Nephron progenitor cell (in vitro differentiated cells): ENCODE results near the gene TERT.
A peak's percentile ranks its signal among the peaks of the same experiment; 100 is the strongest.
"Not testable (repeated sequence)": the region's sequence is repeated elsewhere in the genome, so short reads cannot be mapped to it uniquely, and the experiment has no call there.

ENCODE experiments used
- DNase-seq: peaks from one replicate; pipeline ENCODE4 v3.0.0; 2021
- H3K27ac Mint-ChIP-seq: 2 replicates; pipeline ENCODE4 v1.8.0; 2021; ENCODE audit warnings: mild to moderate bottlenecking, moderate library complexity, mixed read lengths
- H3K27me3 Mint-ChIP-seq: 2 replicates; pipeline ENCODE4 v1.8.0; 2021; ENCODE audit warnings: mild to moderate bottlenecking, low read depth, mixed read lengths; ENCODE audit not compliant: poor library complexity
- H3K36me3 Mint-ChIP-seq: 2 replicates; pipeline ENCODE4 v1.8.0; 2021; ENCODE audit warnings: low read depth, mixed read lengths
- H3K4me1 Mint-ChIP-seq: 2 replicates; pipeline ENCODE4 v1.8.0; 2021; ENCODE audit warnings: mixed read lengths
- H3K4me3 Mint-ChIP-seq: 2 replicates; pipeline ENCODE4 v1.8.0; 2021; ENCODE audit warnings: mild to moderate bottlenecking, moderate library complexity, mixed read lengths
- H3K9me3 Mint-ChIP-seq: 2 replicates; pipeline ENCODE4 v1.8.0; 2021; ENCODE audit warnings: mild to moderate bottlenecking, moderate library complexity, mixed read lengths
- TF ChIP-seq, protein P1 (sequence below): fragments of 200-600 bp; sonication (generic); IDR thresholded peaks from 2 replicates; pipeline ENCODE4 v1.5.0; 2021; ENCODE audit warnings: antibody characterized with exemption

Gene TERT

DNA sequence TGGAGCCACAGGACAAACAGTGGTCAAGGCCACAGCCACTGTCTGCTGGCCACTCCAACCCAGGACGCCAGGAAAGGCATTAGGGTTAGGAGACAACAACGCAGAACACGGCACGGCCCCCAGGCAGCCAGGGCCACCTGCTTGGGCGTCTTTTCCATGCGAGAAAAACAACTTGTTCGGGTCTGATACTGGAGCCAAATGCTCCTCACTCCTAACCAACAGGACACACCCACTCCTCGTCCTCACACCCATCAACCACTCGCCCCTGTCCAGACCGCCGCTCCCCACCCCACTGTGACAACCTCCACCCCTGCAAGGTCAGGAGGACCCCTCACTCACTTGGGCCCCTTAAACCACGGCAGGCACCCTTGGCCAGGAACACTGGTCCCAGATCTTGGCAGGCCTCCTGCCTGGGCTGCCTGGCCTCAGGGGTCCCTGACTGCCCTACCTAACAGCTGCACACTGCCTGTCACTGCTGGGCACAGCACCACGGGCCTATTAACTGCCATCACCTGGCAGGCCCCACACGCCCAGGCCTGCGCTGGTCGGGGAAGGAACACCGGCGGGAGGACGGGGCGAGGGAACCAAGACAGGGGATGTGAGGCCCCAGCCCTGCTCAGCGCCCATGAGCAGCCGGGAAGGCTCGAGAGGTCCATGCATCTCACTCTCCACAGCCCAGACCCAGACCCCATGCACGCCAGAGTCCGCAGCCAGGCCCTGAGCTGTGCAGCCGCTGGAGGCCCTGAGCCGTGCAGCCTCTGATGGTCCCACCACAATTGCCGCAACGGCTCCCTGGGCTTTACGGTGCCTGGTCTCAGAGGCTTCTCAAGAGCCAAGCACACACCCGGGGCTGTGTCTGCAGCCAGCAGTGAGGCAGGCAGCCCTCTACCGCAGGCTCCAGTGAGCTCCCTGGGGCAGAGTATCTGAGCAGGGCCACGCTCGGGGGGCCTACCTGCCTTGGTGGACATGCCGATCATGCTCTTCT, 36.3 kb upstream of the TERT start:
- DNase-seq, result no peak
- no peak overlapping the region for H3K4me3 Mint-ChIP-seq
- peaks cover 73% of the 10 kb centered on the region for H3K36me3 Mint-ChIP-seq
- TF ChIP-seq, protein P1, sequence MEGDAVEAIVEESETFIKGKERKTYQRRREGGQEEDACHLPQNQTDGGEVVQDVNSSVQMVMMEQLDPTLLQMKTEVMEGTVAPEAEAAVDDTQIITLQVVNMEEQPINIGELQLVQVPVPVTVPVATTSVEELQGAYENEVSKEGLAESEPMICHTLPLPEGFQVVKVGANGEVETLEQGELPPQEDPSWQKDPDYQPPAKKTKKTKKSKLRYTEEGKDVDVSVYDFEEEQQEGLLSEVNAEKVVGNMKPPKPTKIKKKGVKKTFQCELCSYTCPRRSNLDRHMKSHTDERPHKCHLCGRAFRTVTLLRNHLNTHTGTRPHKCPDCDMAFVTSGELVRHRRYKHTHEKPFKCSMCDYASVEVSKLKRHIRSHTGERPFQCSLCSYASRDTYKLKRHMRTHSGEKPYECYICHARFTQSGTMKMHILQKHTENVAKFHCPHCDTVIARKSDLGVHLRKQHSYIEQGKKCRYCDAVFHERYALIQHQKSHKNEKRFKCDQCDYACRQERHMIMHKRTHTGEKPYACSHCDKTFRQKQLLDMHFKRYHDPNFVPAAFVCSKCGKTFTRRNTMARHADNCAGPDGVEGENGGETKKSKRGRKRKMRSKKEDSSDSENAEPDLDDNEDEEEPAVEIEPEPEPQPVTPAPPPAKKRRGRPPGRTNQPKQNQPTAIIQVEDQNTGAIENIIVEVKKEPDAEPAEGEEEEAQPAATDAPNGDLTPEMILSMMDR, result no peak
- peaks cover 24% of the 10 kb centered on the region for H3K9me3 Mint-ChIP-seq
- no peak overlapping the region for H3K27ac Mint-ChIP-seq
- peaks cover 24% of the 10 kb centered on the region for H3K4me1 Mint-ChIP-seq
- H3K27me3 Mint-ChIP-seq, result peaks cover 12% of the 10 kb centered on the region

DNA sequence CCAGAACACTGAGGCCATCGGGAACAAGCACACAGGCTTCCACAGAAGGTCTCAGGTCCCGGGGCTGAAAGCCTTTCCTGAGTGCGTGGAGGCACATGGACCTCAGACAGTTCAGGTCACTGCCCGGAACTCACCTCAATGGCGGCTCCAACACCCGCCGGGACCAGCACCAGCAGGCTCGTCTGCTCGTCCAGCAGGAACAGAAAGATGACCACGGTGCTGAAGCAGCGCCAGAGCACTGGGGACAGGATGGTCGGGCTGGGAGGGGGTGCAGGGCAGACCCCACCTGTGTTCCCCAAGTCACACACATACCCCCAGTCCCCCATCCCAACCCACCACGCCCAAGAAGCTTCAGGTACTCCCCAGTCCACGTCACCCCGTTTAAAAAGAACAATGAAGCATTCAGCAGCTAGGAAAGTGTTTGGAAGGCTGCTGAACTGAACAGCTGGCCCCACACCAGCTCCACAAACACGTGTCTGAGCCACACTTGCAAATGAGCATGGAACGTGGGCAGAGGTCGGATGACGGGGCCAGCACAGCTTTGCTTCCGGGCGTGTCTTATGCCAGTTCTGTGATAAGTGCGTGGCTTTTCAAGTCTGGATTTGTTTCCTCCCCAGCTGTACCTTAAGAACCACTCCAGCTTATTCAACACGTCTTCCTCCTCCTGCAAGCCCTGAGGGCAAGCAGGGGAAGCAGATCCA, 35.4 kb upstream of the TERT start:
- Mint-ChIP-seq H3K4me3 (no peak overlapping the region), H3K27ac (no peak overlapping the region), H3K36me3 (peaks cover 79% of the 10 kb centered on the region), H3K27me3 (peaks cover 12% of the 10 kb centered on the region), H3K9me3 (peaks cover 25% of the 10 kb centered on the region), H3K4me1 (peaks cover 28% of the 10 kb centered on the region)
- TF ChIP-seq, protein P1, result no peak
- DNase-seq, result no peak

DNA sequence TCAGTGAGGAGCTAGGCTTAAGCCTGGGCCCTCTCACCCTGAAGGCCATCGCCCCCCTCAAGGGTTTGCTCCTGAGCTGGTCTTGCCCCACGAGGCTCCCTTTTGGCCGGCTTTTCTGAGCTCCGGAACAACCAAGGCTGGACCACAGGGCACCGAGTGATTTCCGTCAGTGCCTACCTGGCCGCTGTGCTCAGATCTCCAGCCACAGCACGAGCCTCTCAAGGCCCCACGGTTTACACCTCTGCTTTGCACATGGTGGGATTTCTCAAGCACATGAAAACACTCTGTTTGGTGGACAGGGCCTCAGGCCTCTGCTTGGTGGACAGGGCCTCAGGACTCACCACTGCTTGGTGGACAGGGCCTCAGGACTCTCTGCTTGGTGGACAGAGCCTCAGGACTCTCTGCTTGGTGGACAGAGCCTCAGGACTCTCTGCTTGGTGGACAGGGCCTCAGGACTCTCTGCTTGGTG, 34.3 kb upstream of the TERT start:
- H3K36me3 Mint-ChIP-seq, result peaks cover 73% of the 10 kb centered on the region
- H3K4me3 Mint-ChIP-seq, result no peak overlapping the region
- H3K27ac Mint-ChIP-seq, result no peak overlapping the region
- no peak for DNase-seq
- H3K9me3 Mint-ChIP-seq, result peaks cover 25% of the 10 kb centered on the region
- TF ChIP-seq, protein P1, result no peak
- H3K4me1 Mint-ChIP-seq, result peaks cover 28% of the 10 kb centered on the region
- peaks cover 12% of the 10 kb centered on the region for H3K27me3 Mint-ChIP-seq

DNA sequence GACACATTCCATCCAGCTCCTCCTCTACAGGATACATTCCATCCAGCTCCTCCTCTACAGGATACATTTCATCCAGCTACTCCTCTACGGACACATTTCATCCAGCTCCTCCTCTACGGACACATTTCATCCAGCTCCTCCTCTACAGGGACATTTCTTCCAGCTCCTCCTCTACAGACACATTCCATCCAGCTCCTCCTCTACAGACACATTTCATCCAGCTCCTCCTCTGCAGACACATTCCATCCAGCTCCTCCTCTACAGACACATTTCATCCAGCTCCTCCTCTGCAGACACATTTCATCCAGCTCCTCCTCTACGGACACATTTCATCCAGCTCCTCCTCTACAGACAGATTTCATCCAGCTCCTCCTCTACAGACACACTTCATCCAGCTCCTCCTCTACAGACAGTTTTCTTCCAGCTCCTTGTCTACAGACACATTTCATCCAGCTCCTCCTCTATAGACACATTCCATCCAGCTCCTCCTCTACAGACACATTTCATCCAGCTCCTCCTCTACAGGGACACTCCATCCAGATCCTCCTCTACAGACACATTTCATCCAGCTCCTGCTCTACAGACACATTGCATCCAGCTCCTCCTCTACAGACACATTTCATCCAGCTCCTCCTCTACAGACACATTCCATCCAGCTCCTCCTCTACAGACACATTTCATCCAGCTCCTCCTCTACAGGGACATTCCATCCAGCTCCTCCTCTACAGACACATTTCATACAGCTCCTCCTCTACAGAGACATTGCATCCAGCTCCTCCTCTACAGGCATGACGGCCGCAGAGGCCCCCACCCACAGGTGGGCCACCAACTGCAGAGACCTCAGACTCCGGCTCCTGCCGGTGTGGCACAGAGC, 33.6 kb upstream of the TERT start:
- H3K36me3 Mint-ChIP-seq, result peaks cover 66% of the 10 kb centered on the region
- not testable (repeated sequence) for H3K4me3 Mint-ChIP-seq, DNase-seq
- peaks cover 12% of the 10 kb centered on the region for H3K27me3 Mint-ChIP-seq
- peaks cover 28% of the 10 kb centered on the region for H3K4me1 Mint-ChIP-seq
- peaks cover 25% of the 10 kb centered on the region for H3K9me3 Mint-ChIP-seq
- H3K27ac Mint-ChIP-seq, result peak overlapping the region; percentile 53

DNA sequence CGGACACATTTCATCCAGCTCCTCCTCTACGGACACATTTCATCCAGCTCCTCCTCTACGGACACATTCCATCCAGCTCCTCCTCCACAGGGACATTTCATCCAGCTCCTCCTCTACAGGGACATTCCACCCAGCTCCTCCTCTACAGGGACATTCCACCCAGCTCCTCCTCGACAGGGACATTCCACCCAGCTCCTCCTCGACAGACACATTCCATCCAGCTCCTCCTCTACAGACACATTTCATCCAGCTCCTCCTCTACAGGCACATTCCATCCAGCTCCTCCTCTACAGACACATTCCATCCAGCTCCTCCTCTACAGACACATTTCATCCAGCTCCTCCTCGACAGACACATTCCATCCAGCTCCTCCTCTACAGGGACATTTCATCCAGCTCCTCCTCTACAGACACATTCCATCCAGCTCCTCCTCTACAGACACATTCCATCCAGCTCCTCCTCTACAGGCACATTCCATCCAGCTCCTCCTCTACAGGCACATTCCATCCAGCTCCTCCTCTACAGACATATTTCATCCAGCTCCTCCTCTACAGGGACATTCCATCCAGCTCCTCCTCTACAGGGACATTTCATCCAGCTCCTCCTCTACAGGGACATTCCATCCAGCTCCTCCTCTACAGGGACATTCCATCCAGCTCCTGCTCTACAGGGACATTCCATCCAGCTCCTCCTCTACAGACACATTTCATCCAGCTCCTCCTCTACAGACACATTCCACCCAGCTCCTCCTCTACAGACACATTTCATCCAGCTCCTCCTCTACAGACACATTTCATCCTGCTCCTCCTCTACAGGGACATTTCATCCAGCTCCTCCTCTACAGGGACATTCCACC, 32.3 kb upstream of the TERT start:
- H3K9me3 Mint-ChIP-seq, result peaks cover 25% of the 10 kb centered on the region
- H3K36me3 Mint-ChIP-seq, result peaks cover 54% of the 10 kb centered on the region
- not testable (repeated sequence) for H3K4me3 Mint-ChIP-seq, DNase-seq
- H3K4me1 Mint-ChIP-seq, result peaks cover 28% of the 10 kb centered on the region
- H3K27me3 Mint-ChIP-seq, result peaks cover 12% of the 10 kb centered on the region
- peak overlapping the region; percentile 99 for H3K27ac Mint-ChIP-seq

DNA sequence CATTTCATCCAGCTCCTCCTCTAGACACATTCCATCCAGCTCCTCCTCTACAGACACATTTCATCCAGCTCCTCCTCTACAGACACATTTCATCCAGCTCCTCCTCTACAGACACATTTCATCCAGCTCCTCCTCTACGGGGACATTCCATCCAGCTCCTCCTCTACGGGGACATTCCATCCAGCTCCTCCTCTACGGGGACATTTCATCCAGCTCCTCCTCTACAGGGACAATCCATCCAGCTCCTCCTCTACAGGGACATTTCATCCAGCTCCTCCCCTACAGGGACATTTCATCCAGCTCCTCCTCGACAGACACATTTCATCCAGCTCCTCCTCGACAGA, 31.6 kb upstream of the TERT start:
- peaks cover 28% of the 10 kb centered on the region for H3K4me1 Mint-ChIP-seq

More for the DNA sequence above, 31.6 kb upstream of the TERT start:
- peaks cover 48% of the 10 kb centered on the region for H3K36me3 Mint-ChIP-seq
- H3K9me3 Mint-ChIP-seq, result peaks cover 25% of the 10 kb centered on the region
- peak overlapping the region; percentile 43 for H3K4me3 Mint-ChIP-seq
- peaks cover 12% of the 10 kb centered on the region for H3K27me3 Mint-ChIP-seq
- DNase-seq, result not testable (repeated sequence)
- H3K27ac Mint-ChIP-seq, result peak overlapping the region; percentile 99
